Esophagus muscularis mucosa (tissue), 4 donors: Measurements from ENCODE around the gene SPEF2.

Source experiments
- EP300 ChIP-seq: sonication (generic); formaldehyde crosslinking; IDR thresholded peaks from one replicate; pipeline ENCODE4 v1.6.1; 2017; ENCODE audit warnings: antibody characterized with exemption
- POLR2A ChIP-seq: fragments of 450-650 bp; IDR thresholded peaks from one replicate; pipeline ENCODE4 v1.6.1; 2017; ENCODE audit warnings: antibody characterized with exemption, moderate library complexity, mild to moderate bottlenecking, low read depth
- POLR2AphosphoS5 ChIP-seq, 2 donors: sonication (generic); formaldehyde crosslinking; IDR thresholded peaks; one replicate each; pipeline ENCODE4 v1.6.1; 2017; ENCODE audit warnings: antibody characterized with exemption in 2 of 2
- TF ChIP-seq, protein P1 (sequence below), 3 experiments: fragments of 200-600 bp in 2 of 3; fragments of 450-650 bp in 1 of 3; sonication (generic) in 2 of 3; IDR thresholded peaks; one replicate each; pipeline ENCODE4 v1.5.1; 2017 to 2019; ENCODE audit warnings: antibody characterized with exemption in 3 of 3, mild to moderate bottlenecking in 2 of 3, moderate library complexity in 1 of 3

- no peak for TF ChIP-seq POLR2A
- no peak for TF ChIP-seq POLR2AphosphoS5 (IDR thresholded peaks at IDR 0.05)
- TF ChIP-seq, protein P1, sequence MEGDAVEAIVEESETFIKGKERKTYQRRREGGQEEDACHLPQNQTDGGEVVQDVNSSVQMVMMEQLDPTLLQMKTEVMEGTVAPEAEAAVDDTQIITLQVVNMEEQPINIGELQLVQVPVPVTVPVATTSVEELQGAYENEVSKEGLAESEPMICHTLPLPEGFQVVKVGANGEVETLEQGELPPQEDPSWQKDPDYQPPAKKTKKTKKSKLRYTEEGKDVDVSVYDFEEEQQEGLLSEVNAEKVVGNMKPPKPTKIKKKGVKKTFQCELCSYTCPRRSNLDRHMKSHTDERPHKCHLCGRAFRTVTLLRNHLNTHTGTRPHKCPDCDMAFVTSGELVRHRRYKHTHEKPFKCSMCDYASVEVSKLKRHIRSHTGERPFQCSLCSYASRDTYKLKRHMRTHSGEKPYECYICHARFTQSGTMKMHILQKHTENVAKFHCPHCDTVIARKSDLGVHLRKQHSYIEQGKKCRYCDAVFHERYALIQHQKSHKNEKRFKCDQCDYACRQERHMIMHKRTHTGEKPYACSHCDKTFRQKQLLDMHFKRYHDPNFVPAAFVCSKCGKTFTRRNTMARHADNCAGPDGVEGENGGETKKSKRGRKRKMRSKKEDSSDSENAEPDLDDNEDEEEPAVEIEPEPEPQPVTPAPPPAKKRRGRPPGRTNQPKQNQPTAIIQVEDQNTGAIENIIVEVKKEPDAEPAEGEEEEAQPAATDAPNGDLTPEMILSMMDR (IDR thresholded peaks at IDR 0.05) = no peak
- no peak for TF ChIP-seq EP300
Measured at GRCh38 chr5:35575578-35575977, 42.1 kb upstream of the SPEF2 start.
